NCI-H2196 (cell line): ENCODE measurements around the gene CFD.

ENCODE experiments used
- DNase-seq: peaks from one replicate; lab custom pipeline; 2025; ENCODE audit not compliant: unreplicated experiment; lab: John Stamatoyannopoulos, UW

CFD gene

GRCh38 chr19:903266-903797 is 43.9 kb downstream of the CFD start:
- no peak for DNase-seq

DNA sequence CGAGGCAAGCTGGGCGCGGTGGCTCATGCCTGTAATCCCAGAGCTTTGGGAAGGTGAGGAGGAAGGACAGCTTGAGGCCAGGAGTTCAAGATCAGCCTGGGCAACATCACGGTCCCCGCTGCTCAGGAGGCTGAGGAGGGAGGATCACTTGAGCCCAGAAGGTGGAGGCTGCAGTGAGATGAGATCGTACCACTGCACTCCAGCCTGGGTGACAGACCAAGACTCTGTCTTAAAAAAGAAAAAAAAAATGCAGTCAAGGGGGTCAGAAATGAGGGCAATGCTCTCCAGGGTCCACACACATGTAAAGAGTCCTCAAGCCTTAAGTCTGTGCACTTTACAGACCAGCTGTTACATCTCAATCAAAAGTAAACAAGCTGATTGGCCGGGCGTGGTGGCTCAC is 45.1 kb downstream of the CFD start:
- DNase-seq: no peak

GRCh38 chr19:906480-906879 is 47.0 kb downstream of the CFD start:
- DNase-seq: no peak

- no peak for DNase-seq
Observed at GRCh38 chr19:907183-907853, 47.9 kb downstream of the CFD start.

GRCh38 chr19:911197-912033 is 52.0 kb downstream of the CFD start:
- DNase-seq: no peak

GRCh38 chr19:912181-913079 is 53.0 kb downstream of the CFD start:
- no peak for DNase-seq
